KMS-11 (cell line): ENCODE data around the gene ZNF786.

Source experiments
- H2AFZ ChIP-seq: fragments of 200-600 bp; sonication (generic); 2 replicates; pipeline ENCODE4 v1.6.1; 2016; ENCODE audit warnings: antibody characterized with exemption, mixed run types, low read depth
- H3K27ac ChIP-seq: fragments of 200-600 bp; sonication (generic); 2 replicates; pipeline ENCODE4 v1.6.1; 2016; ENCODE audit warnings: mild to moderate bottlenecking, mixed run types
- H3K27me3 ChIP-seq: fragments of 200-600 bp; sonication (generic); 2 replicates; pipeline ENCODE4 v1.6.1; 2017; ENCODE audit warnings: mild to moderate bottlenecking, low read depth, mixed run types, moderate library complexity; ENCODE audit not compliant: insufficient read depth
- H3K36me3 ChIP-seq: fragments of 200-600 bp; sonication (generic); 2 replicates; pipeline ENCODE4 v1.6.1; 2017; ENCODE audit warnings: mild to moderate bottlenecking, mixed run types; ENCODE audit not compliant: insufficient read depth
- H3K4me1 ChIP-seq: fragments of 200-600 bp; sonication (generic); 2 replicates; pipeline ENCODE4 v1.6.1; 2016; ENCODE audit warnings: mild to moderate bottlenecking, low read depth, mixed run types; ENCODE audit not compliant: poor library complexity, severe bottlenecking
- H3K4me2 ChIP-seq: fragments of 200-600 bp; sonication (generic); 2 replicates; pipeline ENCODE4 v1.7.0; 2016; ENCODE audit warnings: mild to moderate bottlenecking, mixed run types
- H3K4me3 ChIP-seq: fragments of 200-600 bp; sonication (generic); IDR thresholded peaks from 2 replicates; pipeline ENCODE4 v1.6.1; 2017; ENCODE audit warnings: low read depth, low read length, mixed read lengths; ENCODE audit not compliant: insufficient read depth
- H3K79me2 ChIP-seq: fragments of 200-600 bp; sonication (generic); 2 replicates; pipeline ENCODE4 v1.6.1; 2016; ENCODE audit warnings: low read depth, mixed run types; ENCODE audit not compliant: insufficient read depth
- H3K9ac ChIP-seq: fragments of 200-600 bp; sonication (generic); 2 replicates; pipeline ENCODE4 v1.6.1; 2016; ENCODE audit warnings: mild to moderate bottlenecking, mixed run types
- H4K20me1 ChIP-seq: fragments of 200-600 bp; sonication (generic); 2 replicates; pipeline ENCODE4 v1.6.1; 2016; ENCODE audit warnings: mild to moderate bottlenecking, mixed run types; ENCODE audit not compliant: insufficient read depth
- TF ChIP-seq, protein P1 (sequence below): fragments of 200-600 bp; sonication (generic); conservative IDR thresholded peaks from 2 replicates; pipeline ENCODE4 v1.6.1; 2017; ENCODE audit warnings: low read depth, mild to moderate bottlenecking, antibody characterized with exemption, low read length, moderate library complexity, mixed read lengths

ZNF786 gene

DNA sequence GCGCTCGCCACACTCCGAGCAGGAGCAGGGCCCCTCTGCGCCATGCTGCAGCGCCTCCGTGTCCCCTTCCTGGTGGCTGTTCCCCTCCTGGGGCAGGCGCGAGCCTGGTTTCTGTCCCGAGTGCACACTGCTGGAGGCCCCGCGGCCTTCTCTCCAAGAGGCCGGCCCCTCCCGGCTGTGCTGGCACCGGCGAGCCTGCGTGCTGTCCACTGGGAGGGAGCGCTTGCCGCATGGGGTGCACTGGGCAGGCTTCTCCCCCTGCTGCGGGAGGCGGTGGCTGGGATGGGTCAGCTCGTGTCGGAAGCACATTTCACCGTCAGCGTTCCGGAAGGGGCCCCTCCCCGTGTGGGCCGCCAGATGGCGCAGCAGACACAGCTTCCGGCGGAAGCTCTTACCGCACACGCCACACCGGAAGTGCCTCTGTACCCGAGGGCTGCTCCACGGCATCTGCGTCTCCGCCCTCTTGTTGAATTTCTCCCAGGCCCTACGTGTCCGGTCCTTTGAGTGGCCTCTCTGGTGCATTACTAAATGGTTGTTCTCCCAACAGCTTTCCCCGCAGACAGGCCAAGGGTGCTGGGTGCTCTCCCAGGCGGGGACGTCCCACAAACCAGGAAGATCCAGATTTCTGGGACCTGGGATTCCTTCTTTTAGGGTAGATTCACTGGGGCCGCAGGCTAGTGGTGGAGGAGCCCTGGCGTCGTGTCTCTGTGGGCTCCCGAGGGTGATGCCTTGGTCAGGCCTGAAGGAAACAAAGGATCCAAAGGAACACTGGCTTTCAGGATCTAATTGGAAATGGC lies 18.7 kb downstream of the ZNF786 start:
- Histone ChIP-seq H3K9ac (no peak overlapping the region), H3K27ac (no peak overlapping the region), H2AFZ (no peak overlapping the region), H4K20me1 (no peaks in the 10 kb centered on the region), H3K4me1 (no peaks in the 10 kb centered on the region), H3K4me3 (no peak overlapping the region), H3K79me2 (no peaks in the 10 kb centered on the region), H3K27me3 (no peaks in the 10 kb centered on the region), H3K36me3 (peaks cover 3% of the 10 kb centered on the region; the same call in 1 of the 2 replicates), H3K4me2 (no peak overlapping the region)
- TF ChIP-seq, protein P1, sequence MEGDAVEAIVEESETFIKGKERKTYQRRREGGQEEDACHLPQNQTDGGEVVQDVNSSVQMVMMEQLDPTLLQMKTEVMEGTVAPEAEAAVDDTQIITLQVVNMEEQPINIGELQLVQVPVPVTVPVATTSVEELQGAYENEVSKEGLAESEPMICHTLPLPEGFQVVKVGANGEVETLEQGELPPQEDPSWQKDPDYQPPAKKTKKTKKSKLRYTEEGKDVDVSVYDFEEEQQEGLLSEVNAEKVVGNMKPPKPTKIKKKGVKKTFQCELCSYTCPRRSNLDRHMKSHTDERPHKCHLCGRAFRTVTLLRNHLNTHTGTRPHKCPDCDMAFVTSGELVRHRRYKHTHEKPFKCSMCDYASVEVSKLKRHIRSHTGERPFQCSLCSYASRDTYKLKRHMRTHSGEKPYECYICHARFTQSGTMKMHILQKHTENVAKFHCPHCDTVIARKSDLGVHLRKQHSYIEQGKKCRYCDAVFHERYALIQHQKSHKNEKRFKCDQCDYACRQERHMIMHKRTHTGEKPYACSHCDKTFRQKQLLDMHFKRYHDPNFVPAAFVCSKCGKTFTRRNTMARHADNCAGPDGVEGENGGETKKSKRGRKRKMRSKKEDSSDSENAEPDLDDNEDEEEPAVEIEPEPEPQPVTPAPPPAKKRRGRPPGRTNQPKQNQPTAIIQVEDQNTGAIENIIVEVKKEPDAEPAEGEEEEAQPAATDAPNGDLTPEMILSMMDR, result no peak

DNA sequence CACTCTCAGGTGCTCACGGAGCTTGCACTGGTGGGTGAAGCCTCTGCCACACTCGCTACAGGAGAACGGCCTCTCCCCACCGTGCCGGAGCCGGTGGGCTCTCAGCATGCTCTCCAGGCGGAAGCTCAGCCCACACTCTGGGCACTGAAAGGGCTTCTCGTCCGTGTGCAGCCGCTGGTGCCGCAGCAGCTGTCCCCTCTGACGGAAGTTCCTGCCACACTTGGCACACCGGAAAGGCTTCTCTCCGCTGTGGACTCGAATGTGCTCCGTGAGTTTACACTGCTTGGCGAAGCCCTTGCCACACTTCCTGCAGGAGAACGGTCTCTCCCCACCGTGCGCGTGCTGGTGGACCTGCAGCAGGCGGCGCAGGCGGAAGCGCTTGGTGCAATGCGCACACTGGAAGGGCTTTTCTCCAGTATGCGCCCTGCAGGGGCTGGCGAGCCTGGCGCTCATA lies 19.3 kb downstream of the ZNF786 start:
- Histone ChIP-seq H3K4me2 (no peak overlapping the region), H3K27me3 (no peaks in the 10 kb centered on the region), H3K79me2 (no peaks in the 10 kb centered on the region), H3K36me3 (peaks cover 3% of the 10 kb centered on the region; the same call in 1 of the 2 replicates), H3K4me1 (no peaks in the 10 kb centered on the region), H2AFZ (no peak overlapping the region), H3K27ac (no peak overlapping the region), H4K20me1 (no peaks in the 10 kb centered on the region), H3K4me3 (no peak overlapping the region), H3K9ac (no peak overlapping the region)
- TF ChIP-seq, protein P1, result no peak

DNA sequence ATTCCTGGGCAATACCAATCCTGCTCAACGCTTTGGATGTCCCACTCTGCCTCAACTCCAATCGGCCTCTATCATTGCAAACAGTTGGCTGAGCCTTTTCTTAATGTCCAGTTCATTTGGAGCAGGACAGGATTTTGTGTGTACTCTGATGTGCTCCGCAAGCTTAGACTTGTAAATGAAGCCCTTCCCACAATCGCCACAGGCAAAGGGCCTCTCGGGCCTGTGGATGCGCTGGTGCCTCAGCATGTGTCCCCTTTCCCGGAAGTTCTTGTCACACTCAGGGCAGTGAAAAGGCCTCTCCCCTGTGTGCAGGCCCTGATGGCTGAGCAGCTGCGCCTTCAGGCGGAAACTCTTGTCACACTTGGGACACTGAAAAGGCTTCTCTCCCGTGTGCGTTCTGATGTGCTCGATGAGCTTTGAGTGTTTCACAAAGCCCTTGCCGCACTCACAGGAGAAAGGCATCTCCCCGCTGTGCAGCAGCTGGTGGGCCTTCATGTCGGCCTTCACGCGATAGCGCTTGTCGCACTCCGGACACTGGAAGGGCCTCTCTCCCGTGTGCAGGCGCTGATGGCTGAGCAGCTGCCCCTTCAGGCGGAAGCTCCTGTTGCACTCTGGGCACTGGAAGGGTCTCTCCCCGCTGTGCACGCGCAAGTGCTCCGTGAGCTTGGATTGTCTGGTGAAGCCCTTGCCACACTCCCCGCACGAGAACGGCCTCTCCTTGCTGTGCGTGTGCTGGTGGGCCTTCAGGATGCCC lies 20.0 kb downstream of the ZNF786 start:
- Histone ChIP-seq H3K27ac (no peak overlapping the region), H3K27me3 (no peaks in the 10 kb centered on the region), H3K4me3 (no peak overlapping the region), H2AFZ (no peak overlapping the region), H3K4me2 (no peak overlapping the region), H3K4me1 (no peaks in the 10 kb centered on the region), H3K79me2 (no peaks in the 10 kb centered on the region), H3K36me3 (peaks cover 3% of the 10 kb centered on the region; the same call in 1 of the 2 replicates), H4K20me1 (no peaks in the 10 kb centered on the region), H3K9ac (no peak overlapping the region)
- TF ChIP-seq, protein P1, result no peak

DNA sequence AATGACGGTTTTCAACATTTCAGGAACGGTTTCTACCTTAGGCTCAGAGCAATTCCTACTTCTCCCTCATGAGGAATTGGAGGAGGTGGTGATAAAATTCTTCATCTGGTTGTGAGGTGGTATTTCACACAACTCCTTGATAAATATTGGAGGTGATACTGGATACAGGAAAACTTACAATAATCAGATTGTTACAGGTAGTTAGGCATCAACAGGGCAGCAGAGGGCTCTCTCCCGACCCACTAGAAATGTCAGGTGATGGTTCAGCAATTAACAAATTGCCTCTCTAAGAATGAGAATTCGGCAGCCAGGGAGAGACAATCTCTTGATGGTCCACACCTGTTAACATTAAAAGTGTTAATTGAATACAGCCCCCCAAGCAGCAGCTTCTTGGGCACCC lies 22.6 kb downstream of the ZNF786 start:
- TF ChIP-seq, protein P1, result 0 out of 2 replicates have a peak, but pooled peaks have one; percentile 18
- Histone ChIP-seq H3K4me1 (no peaks in the 10 kb centered on the region), H3K27me3 (no peaks in the 10 kb centered on the region), H3K79me2 (no peaks in the 10 kb centered on the region), H3K9ac (no peak overlapping the region), H2AFZ (no peak overlapping the region), H3K4me2 (no peak overlapping the region), H3K27ac (no peak overlapping the region), H3K36me3 (peaks cover 3% of the 10 kb centered on the region; the same call in 1 of the 2 replicates), H4K20me1 (no peaks in the 10 kb centered on the region), H3K4me3 (no peak overlapping the region)
